ENCODE results near the gene HOXB6.

DNA sequence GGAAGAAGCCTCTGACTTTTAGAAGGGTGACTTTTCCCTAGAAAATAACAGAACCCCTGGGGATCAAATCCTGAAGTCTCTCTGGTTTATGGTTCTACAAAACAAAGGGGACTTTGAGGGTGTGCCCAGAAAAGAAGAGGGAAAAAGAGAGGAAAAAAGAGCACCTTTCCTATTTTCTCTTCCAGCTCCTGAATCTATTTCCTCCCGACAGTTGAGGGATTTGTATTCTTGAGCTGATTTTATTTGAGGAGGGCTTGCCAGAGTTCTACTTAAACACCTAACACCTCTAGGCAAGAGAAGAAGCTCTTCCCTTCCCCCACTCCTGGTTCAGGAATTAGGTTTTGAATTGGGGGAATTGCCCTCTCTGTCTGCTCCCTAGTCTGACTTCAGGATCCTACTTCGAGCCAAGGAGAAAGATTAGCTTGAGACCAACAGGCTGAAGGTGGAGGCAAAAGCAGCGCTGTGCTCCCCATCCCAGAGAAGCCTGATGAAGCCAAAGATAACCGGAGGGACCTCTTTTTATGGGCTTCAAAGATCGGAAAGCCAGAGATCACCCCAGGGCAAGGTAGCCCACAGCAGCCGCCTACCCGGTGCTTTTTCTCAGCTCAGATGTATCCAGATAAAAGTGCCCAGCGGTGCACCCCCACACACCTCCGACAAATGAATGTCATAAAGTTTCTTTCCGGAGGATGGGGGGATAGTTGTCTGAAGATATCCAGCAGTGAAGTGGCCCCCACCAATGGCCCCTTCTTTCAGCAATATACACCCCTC is 15.5 kb downstream of the HOXB6 start:
- TF ChIP-seq CTCF (IDR thresholded peaks at IDR 0.05) (no peak), POLR2A (IDR thresholded peaks at IDR 0.05) (no peak), EP300 (IDR thresholded peaks at IDR 0.05) (no peak)

Data from ovary (tissue), 3 donors.